Measurements from ENCODE around the gene SND1.

The SND1 gene

GRCh38 chr7:127760436-127761031 is 108.5 kb downstream of the SND1 start:
- Histone ChIP-seq H3K27me3 (ENCODE audit: control insufficient read depth in 1 of 2, insufficient read depth in 2 of 2, low read length in 2 of 2) (no peaks in the 10 kb centered on the region), H3K9ac (ENCODE audit: low read depth in 1 of 2, low read length in 2 of 2) (no peak overlapping the region), H3K9me3 (ENCODE audit: control insufficient read depth in 1 of 2, low read length in 2 of 2) (no peaks in the 10 kb centered on the region), H3K27ac (ENCODE audit: low read depth, low read length) (no peak overlapping the region), H3K4me3 (ENCODE audit: low read depth in 1 of 2, low read length in 2 of 2) (no peak overlapping the region), H3K36me3 (ENCODE audit: control insufficient read depth in 1 of 2, insufficient read depth in 2 of 2, low read length in 2 of 2) (no peaks in the 10 kb centered on the region), H3K4me1 (ENCODE audit: control insufficient read depth in 1 of 2, insufficient read depth in 2 of 2, low read length in 2 of 2) (peaks cover 7 to 20% of the 10 kb centered on the region in 2 donors)

- H3K9me3 ChIP-seq (ENCODE audit: control insufficient read depth in 1 of 2, low read length in 2 of 2): no peaks in the 10 kb centered on the region
- H3K27ac ChIP-seq (ENCODE audit: low read depth, low read length): no peak overlapping the region
- no peak overlapping the region for H3K9ac ChIP-seq (ENCODE audit: low read depth in 1 of 2, low read length in 2 of 2)
- no peaks in the 10 kb centered on the region for H3K36me3 ChIP-seq (ENCODE audit: control insufficient read depth in 1 of 2, insufficient read depth in 2 of 2, low read length in 2 of 2)
- H3K27me3 ChIP-seq (ENCODE audit: control insufficient read depth in 1 of 2, insufficient read depth in 2 of 2, low read length in 2 of 2): no peaks in the 10 kb centered on the region
- no peak overlapping the region for H3K4me3 ChIP-seq (ENCODE audit: low read depth in 1 of 2, low read length in 2 of 2)
- H3K4me1 ChIP-seq (ENCODE audit: control insufficient read depth in 1 of 2, insufficient read depth in 2 of 2, low read length in 2 of 2): peaks cover 7 to 20% of the 10 kb centered on the region in 2 donors
Observed at GRCh38 chr7:127761196-127761595, 109.2 kb downstream of the SND1 start.

GRCh38 chr7:127764681-127765080 is 112.7 kb downstream of the SND1 start:
- Histone ChIP-seq H3K4me1 (ENCODE audit: control insufficient read depth in 1 of 2, insufficient read depth in 2 of 2, low read length in 2 of 2) (peaks cover 5 to 20% of the 10 kb centered on the region in 2 donors), H3K36me3 (ENCODE audit: control insufficient read depth in 1 of 2, insufficient read depth in 2 of 2, low read length in 2 of 2) (no peaks in the 10 kb centered on the region), H3K9me3 (ENCODE audit: control insufficient read depth in 1 of 2, low read length in 2 of 2) (no peaks in the 10 kb centered on the region), H3K27me3 (ENCODE audit: control insufficient read depth in 1 of 2, insufficient read depth in 2 of 2, low read length in 2 of 2) (no peaks in the 10 kb centered on the region), H3K9ac (ENCODE audit: low read depth in 1 of 2, low read length in 2 of 2) (no peak overlapping the region), H3K27ac (ENCODE audit: low read depth, low read length) (no peak overlapping the region), H3K4me3 (ENCODE audit: low read depth in 1 of 2, low read length in 2 of 2) (no peak overlapping the region)

- H3K27ac ChIP-seq (ENCODE audit: low read depth, low read length): no peak overlapping the region
- no peak overlapping the region for H3K9ac ChIP-seq (ENCODE audit: low read depth in 1 of 2, low read length in 2 of 2)
- H3K27me3 ChIP-seq (ENCODE audit: control insufficient read depth in 1 of 2, insufficient read depth in 2 of 2, low read length in 2 of 2): no peaks in the 10 kb centered on the region
- no peaks in the 10 kb centered on the region for H3K9me3 ChIP-seq (ENCODE audit: control insufficient read depth in 1 of 2, low read length in 2 of 2)
- H3K4me1 ChIP-seq (ENCODE audit: control insufficient read depth in 1 of 2, insufficient read depth in 2 of 2, low read length in 2 of 2): peaks cover under 1 to 15% of the 10 kb centered on the region in 2 donors
- no peaks in the 10 kb centered on the region for H3K36me3 ChIP-seq (ENCODE audit: control insufficient read depth in 1 of 2, insufficient read depth in 2 of 2, low read length in 2 of 2)
- no peak overlapping the region for H3K4me3 ChIP-seq (ENCODE audit: low read depth in 1 of 2, low read length in 2 of 2)
Observed at GRCh38 chr7:127765150-127765549, 113.2 kb downstream of the SND1 start.

GRCh38 chr7:127766831-127767459 is 115.0 kb downstream of the SND1 start:
- no peak overlapping the region for H3K9ac ChIP-seq (ENCODE audit: low read depth in 1 of 2, low read length in 2 of 2)
- H3K4me1 ChIP-seq (ENCODE audit: control insufficient read depth in 1 of 2, insufficient read depth in 2 of 2, low read length in 2 of 2): peaks cover 0 to 6% of the 10 kb centered on the region in 2 donors
- H3K4me3 ChIP-seq (ENCODE audit: low read depth in 1 of 2, low read length in 2 of 2): no peak overlapping the region
- H3K36me3 ChIP-seq (ENCODE audit: control insufficient read depth in 1 of 2, insufficient read depth in 2 of 2, low read length in 2 of 2): no peaks in the 10 kb centered on the region
- no peaks in the 10 kb centered on the region for H3K27me3 ChIP-seq (ENCODE audit: control insufficient read depth in 1 of 2, insufficient read depth in 2 of 2, low read length in 2 of 2)
- H3K9me3 ChIP-seq (ENCODE audit: control insufficient read depth in 1 of 2, low read length in 2 of 2): no peaks in the 10 kb centered on the region
- no peak overlapping the region for H3K27ac ChIP-seq (ENCODE audit: low read depth, low read length)

GRCh38 chr7:127768241-127768640 is 116.2 kb downstream of the SND1 start:
- Histone ChIP-seq H3K27me3 (ENCODE audit: control insufficient read depth in 1 of 2, insufficient read depth in 2 of 2, low read length in 2 of 2) (no peaks in the 10 kb centered on the region), H3K9me3 (ENCODE audit: control insufficient read depth in 1 of 2, low read length in 2 of 2) (no peaks in the 10 kb centered on the region), H3K27ac (ENCODE audit: low read depth, low read length) (no peak overlapping the region), H3K4me3 (ENCODE audit: low read depth in 1 of 2, low read length in 2 of 2) (no peak overlapping the region), H3K36me3 (ENCODE audit: control insufficient read depth in 1 of 2, insufficient read depth in 2 of 2, low read length in 2 of 2) (no peaks in the 10 kb centered on the region), H3K9ac (ENCODE audit: low read depth in 1 of 2, low read length in 2 of 2) (no peak overlapping the region), H3K4me1 (ENCODE audit: control insufficient read depth in 1 of 2, insufficient read depth in 2 of 2, low read length in 2 of 2) (peaks cover 0 to 6% of the 10 kb centered on the region in 2 donors)

- Histone ChIP-seq H3K27ac (ENCODE audit: low read depth, low read length) (no peak overlapping the region), H3K36me3 (ENCODE audit: control insufficient read depth in 1 of 2, insufficient read depth in 2 of 2, low read length in 2 of 2) (no peaks in the 10 kb centered on the region), H3K9me3 (ENCODE audit: control insufficient read depth in 1 of 2, low read length in 2 of 2) (no peaks in the 10 kb centered on the region), H3K9ac (ENCODE audit: low read depth in 1 of 2, low read length in 2 of 2) (no peak overlapping the region), H3K4me1 (ENCODE audit: control insufficient read depth in 1 of 2, insufficient read depth in 2 of 2, low read length in 2 of 2) (peaks cover 0 to 6% of the 10 kb centered on the region in 2 donors), H3K4me3 (ENCODE audit: low read depth in 1 of 2, low read length in 2 of 2) (no peak overlapping the region), H3K27me3 (ENCODE audit: control insufficient read depth in 1 of 2, insufficient read depth in 2 of 2, low read length in 2 of 2) (no peaks in the 10 kb centered on the region)
Observed at GRCh38 chr7:127769137-127769536, 117.1 kb downstream of the SND1 start.

- H3K9ac ChIP-seq (ENCODE audit: low read depth in 1 of 2, low read length in 2 of 2): no peak overlapping the region
- no peaks in the 10 kb centered on the region for H3K9me3 ChIP-seq (ENCODE audit: control insufficient read depth in 1 of 2, low read length in 2 of 2)
- H3K36me3 ChIP-seq (ENCODE audit: control insufficient read depth in 1 of 2, insufficient read depth in 2 of 2, low read length in 2 of 2): peaks cover 0 to 3% of the 10 kb centered on the region in 2 donors
- no peak overlapping the region for H3K27ac ChIP-seq (ENCODE audit: low read depth, low read length)
- H3K4me3 ChIP-seq (ENCODE audit: low read depth in 1 of 2, low read length in 2 of 2): no peak overlapping the region
- no peaks in the 10 kb centered on the region for H3K27me3 ChIP-seq (ENCODE audit: control insufficient read depth in 1 of 2, insufficient read depth in 2 of 2, low read length in 2 of 2)
- H3K4me1 ChIP-seq (ENCODE audit: control insufficient read depth in 1 of 2, insufficient read depth in 2 of 2, low read length in 2 of 2): peaks cover 0 to 6% of the 10 kb centered on the region in 2 donors
Observed at GRCh38 chr7:127769696-127770400, 117.9 kb downstream of the SND1 start.

- Histone ChIP-seq H3K9ac (ENCODE audit: low read depth in 1 of 2, low read length in 2 of 2) (no peak overlapping the region), H3K27me3 (ENCODE audit: control insufficient read depth in 1 of 2, insufficient read depth in 2 of 2, low read length in 2 of 2) (no peaks in the 10 kb centered on the region), H3K4me3 (ENCODE audit: low read depth in 1 of 2, low read length in 2 of 2) (no peak overlapping the region)
Observed at GRCh38 chr7:127770885-127771284, 118.9 kb downstream of the SND1 start.

GRCh38 chr7:127771707-127772106 is 119.7 kb downstream of the SND1 start:
- Histone ChIP-seq H3K27me3 (ENCODE audit: control insufficient read depth in 1 of 2, insufficient read depth in 2 of 2, low read length in 2 of 2) (no peaks in the 10 kb centered on the region), H3K27ac (ENCODE audit: low read depth, low read length) (no peak overlapping the region), H3K4me3 (ENCODE audit: low read depth in 1 of 2, low read length in 2 of 2) (no peak overlapping the region), H3K9ac (ENCODE audit: low read depth in 1 of 2, low read length in 2 of 2) (no peak overlapping the region), H3K4me1 (ENCODE audit: control insufficient read depth in 1 of 2, insufficient read depth in 2 of 2, low read length in 2 of 2) (peaks cover 0 to 6% of the 10 kb centered on the region in 2 donors), H3K9me3 (ENCODE audit: control insufficient read depth in 1 of 2, low read length in 2 of 2) (no peaks in the 10 kb centered on the region), H3K36me3 (ENCODE audit: control insufficient read depth in 1 of 2, insufficient read depth in 2 of 2, low read length in 2 of 2) (peaks cover 0 to 4% of the 10 kb centered on the region in 2 donors)

More at GRCh38 chr7:127770885-127771284, 118.9 kb downstream of the SND1 start:
- Histone ChIP-seq H3K36me3 (ENCODE audit: control insufficient read depth in 1 of 2, insufficient read depth in 2 of 2, low read length in 2 of 2) (peaks cover 0 to 4% of the 10 kb centered on the region in 2 donors), H3K27ac (ENCODE audit: low read depth, low read length) (no peak overlapping the region), H3K9me3 (ENCODE audit: control insufficient read depth in 1 of 2, low read length in 2 of 2) (no peaks in the 10 kb centered on the region), H3K4me1 (ENCODE audit: control insufficient read depth in 1 of 2, insufficient read depth in 2 of 2, low read length in 2 of 2) (peaks cover 0 to 6% of the 10 kb centered on the region in 2 donors)

Measured in duodenal mucosa (tissue), 2 donors.